GM18505 (cell line): ENCODE measurements around the gene ITM2C.

Experiments used
- ATAC-seq: cut with Tn5 transposase; IDR thresholded peaks from one replicate; pipeline ENCODE4 v1.9.1; 2021; ENCODE audit not compliant: unreplicated experiment
- POLR2A ChIP-seq: IDR thresholded peaks from 4 replicates; pipeline ENCODE4 v1.6.1; 2011; ENCODE audit warnings: borderline replicate concordance; ENCODE audit not compliant: insufficient read depth, insufficient read length; ENCODE audit errors: extremely low read depth

Gene ITM2C

GRCh38 chr2:230915319-230915718, 50.6 kb downstream of the ITM2C start:
- TF ChIP-seq POLR2A = no peak
- ATAC-seq = no peak

DNA sequence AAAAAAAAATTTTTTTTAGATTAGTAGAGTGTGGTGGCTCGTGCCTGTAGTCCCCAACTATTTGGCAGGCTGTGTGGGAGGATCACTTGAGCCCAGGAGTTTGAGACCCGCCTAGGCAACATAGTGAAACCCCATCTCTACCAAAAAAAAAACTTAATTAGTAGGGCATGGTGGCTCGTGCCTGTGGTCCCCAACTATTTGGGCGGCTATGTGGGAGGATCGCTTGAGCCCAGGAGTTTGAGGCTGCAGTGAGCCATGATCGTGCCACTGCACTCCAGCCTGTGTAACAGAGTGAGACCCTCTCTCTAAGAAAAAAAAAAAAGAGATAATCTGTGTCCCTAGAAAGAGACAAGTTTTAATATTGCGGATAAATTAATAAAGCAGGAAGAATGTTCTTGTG, 51.5 kb downstream of the ITM2C start:
- no peak for ATAC-seq
- TF ChIP-seq POLR2A = no peak

DNA sequence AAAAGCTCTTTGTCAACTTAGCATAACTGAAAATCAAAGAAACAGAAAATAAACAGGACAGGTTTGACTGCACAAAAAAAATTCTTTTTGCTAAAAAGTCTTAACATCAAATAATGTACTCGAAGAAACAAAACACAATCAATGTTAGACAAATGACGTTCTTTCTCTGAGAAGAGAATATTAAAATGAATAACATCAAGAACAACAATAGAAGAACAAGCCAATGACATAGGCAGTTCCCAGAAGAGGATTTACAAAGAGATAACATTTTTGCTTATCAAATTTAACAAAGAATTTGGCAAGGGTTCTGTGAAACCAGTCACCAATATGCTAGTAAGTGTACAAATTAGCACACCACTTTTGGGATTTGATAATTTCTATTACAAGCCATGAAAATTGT, 54.5 kb downstream of the ITM2C start:
- no peak for ATAC-seq
- TF ChIP-seq POLR2A = no peak

DNA sequence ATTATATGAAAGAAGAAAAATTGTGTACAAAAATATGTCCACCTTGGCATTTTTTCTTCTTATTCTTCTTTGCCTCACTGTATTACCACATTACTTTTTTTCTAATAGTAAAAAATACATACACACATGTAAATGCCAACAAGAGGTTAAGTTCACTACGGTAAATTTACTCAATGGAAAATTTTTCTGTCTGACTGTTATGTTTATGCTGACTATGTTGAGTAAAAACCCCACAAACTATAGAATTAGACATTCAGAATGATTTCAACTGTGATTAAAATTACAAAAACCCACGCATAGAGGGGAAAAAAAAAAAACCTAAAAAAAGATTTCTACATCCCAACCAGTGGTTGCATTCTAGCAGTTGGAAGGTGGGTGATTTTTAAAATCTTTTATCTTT, 54.9 kb downstream of the ITM2C start:
- no peak for ATAC-seq

GRCh38 chr2:230920167-230920566, 55.4 kb downstream of the ITM2C start:
- ATAC-seq = no peak
- no peak for TF ChIP-seq POLR2A

More for the DNA sequence above, 54.9 kb downstream of the ITM2C start:
- TF ChIP-seq POLR2A = peak; percentile 25

DNA sequence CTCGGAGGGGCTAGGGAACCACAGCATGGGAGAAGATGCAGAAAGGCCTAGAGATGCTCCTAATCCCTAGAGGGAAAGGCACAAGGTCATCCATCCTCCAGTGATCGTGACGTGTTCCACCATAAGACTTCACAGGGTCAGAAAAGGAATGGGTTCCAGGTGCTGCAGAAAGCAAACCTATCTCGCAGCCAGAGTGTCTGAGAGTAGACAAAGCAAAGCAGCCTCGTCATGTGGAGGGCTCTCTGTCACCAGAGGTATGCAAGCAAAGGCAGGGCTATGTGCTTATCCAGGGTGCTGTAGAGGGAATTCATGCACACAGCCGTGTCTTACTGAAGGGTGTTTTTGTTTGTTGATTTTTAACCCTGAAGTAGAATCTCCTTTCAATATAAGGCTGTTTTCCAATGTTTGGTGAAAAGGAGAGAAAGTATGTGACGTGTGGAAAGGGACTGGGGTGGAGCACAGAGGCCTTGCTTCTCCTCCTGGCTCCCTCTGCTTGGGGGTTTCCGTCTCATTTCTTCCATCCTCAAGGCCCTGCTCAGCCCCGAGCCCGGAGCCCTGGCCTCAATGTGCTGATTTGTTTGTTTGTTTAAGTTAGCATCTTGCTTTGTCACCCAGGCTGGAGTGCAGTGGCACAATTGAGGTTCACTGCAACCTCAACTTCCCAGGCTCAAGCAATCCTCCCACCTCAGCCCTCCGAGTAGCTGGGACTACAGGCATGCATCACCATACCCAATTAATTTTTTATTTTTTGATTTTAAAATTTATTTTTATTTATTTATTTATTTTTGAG, 57.3 kb downstream of the ITM2C start:
- ATAC-seq = no peak
- TF ChIP-seq POLR2A = no peak

- no peak for TF ChIP-seq POLR2A
- ATAC-seq = no peak
These were observed 58.4 kb downstream of the ITM2C start for GRCh38 chr2:230922951-230923717.

DNA sequence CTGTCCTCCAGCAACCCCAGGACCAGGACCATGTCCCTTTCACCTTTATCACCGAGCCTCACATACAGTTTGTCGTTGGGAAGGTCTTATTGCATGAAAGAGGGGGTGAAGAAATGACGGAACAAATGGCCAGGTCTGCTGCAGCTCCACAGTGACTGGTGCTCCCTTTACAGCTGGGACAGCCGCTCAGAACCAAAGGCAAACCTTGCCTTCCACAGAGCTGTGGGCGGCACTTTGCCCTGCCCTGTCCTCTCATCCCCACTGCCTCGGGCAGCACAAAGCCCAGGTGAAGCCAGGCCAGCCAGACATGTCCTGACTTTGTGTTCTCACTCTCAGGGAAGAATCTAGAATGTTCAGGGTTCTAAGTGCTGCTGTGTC, 59.3 kb downstream of the ITM2C start:
- no peak for ATAC-seq
- no peak for TF ChIP-seq POLR2A

DNA sequence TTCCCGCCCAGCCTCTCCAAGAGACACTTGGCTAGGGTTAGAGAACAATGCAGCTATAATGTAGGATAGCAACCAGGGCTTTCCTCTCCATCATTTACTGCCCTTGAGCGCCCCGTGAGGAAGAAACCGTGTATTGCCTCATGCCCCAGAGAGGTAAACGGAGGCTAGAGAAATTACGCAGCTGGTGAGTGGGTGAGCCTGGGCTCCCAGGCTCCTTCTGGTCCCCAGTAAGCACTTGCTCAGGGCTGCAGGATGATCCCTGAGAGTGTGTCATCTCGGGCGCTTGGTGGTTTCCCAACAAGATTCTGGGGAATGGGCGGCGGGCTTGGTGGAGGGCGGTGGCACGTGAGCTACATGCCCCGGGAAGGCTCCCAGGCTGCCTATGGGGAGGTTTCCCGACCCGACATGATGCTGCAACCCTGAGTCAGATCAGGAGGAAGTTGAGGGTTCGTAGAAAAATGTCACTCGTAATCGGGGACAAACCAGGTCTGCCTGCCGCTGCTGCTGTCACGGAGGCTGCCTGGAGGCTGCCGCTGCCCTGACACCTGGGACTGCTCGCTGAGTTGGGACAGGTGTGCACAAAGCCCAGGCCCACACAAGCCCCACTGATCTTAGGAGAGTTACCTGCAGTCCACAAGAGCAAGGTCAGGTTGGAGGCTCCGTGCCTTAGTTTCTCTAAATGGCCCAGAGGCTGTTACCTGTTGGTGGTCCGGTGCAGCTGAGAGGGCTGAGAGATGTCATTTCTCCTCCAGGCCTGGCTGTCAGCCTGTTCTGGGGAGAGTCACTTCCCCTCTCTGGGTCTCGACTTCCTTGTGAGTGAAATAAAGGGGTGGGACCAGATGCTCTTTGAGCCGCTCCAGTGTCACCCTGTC, 60.0 kb downstream of the ITM2C start, which contains the start of gene GPR55:
GPR55 (minus strand) TSS at position 773 of the 872 bp plus-strand sequence. CDS start 14,280 bp downstream, outside the sequence.
- ATAC-seq = peak; percentile 33
- peak; percentile 76 for TF ChIP-seq POLR2A

DNA sequence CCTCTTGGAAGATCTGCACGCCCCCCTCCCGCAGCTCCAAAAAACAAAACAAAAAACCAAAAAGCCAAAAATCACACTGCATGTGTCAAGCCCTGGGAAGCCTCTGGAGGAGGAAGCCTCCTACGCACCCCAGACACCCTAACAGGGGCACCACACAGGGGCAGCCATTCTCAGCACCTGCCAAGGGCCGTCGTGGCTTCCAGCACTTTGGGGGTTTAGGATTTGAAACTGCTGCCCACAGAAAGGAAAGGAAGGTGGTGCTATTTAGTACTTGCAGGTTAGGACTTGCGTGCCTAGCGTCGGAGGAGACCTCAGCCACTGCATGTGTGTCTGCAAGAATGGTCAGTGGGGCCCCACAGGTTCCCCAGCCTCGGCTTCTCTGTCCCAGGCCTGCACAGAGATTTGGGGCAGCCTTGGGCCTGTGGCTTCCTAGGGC, 60.7 kb downstream of the ITM2C start:
- TF ChIP-seq POLR2A = no peak
- ATAC-seq = peak; percentile 20

- peak; percentile 65 for TF ChIP-seq POLR2A
- ATAC-seq = peak; percentile 22
These were observed 61.4 kb downstream of the ITM2C start for GRCh38 chr2:230925879-230926765.

- ATAC-seq = no peak
- TF ChIP-seq POLR2A = no peak
These were observed 63.1 kb downstream of the ITM2C start for GRCh38 chr2:230927711-230928341.
